PC-9 (cell line): ENCODE data around the gene SMIM28.

Source experiments
- CTCF ChIP-seq: fragments of 200-600 bp; sonication (generic); conservative IDR thresholded peaks from 2 replicates; pipeline ENCODE4 v1.6.1; 2017; ENCODE audit warnings: mixed run types, antibody characterized with exemption, mild to moderate bottlenecking, moderate library complexity
- EZH2 ChIP-seq: fragments of 200-600 bp; sonication (generic); IDR thresholded peaks from 2 replicates; pipeline ENCODE4 v1.8.0; 2017; ENCODE audit warnings: antibody characterized with exemption, low read depth

- no peak for TF ChIP-seq CTCF
- no peak for TF ChIP-seq EZH2
Measured at GRCh38 chr6:138403324-138403800, 25.7 kb downstream of the SMIM28 start.
